IMR-90 (cell line): ENCODE results near the gene PMP22. TPM values are rescaled to one million over a fixed set of nuclear protein-coding genes. Genes with fewer than 3 reads are reported as not detected.

Source experiments
- ATAC-seq: fragments of 200-7000 bp; cut with Tn5 transposase; 2 replicates; pipeline ENCODE4 v1.9.1; 2020; ENCODE audit warnings: low read depth, mild to moderate bottlenecking, moderate library complexity
- BruUV-seq: library from RNA; stranded (reverse); fragments of 400-500 nt; replicated peaks from 2 replicates; lab custom pipeline; 2021; lab: Mats Ljungman, UMichigan
- CTCF ChIA-PET: fragments of 300-600 bp; formaldehyde crosslinking; extraction: SDS; loops from one replicate; lab custom pipeline; 2021; ENCODE audit warnings: antibody characterized with exemption; lab: Yijun Ruan, JAX
- POLR2A ChIA-PET: fragments of 300-600 bp; sonication (Branson Sonifier 250); formaldehyde crosslinking; loops from one replicate; lab custom pipeline; 2022; ENCODE audit warnings: antibody characterized with exemption; ENCODE audit not compliant: unreplicated experiment; lab: Charles Lee
- DNase-seq: peaks from one replicate; pipeline ENCODE4 v3.0.0; 2013
- H2AFZ ChIP-seq: replicated peaks from 2 replicates; pipeline ENCODE3; 2013; ENCODE audit warnings: low read length, mild to moderate bottlenecking; ENCODE audit not compliant: poor library complexity
- H2AK5ac ChIP-seq: 2 replicates; pipeline ENCODE4 v1.6.1; 2013; ENCODE audit warnings: low read depth, low read length, inconsistent platforms
- H2AK9ac ChIP-seq: replicated peaks from 2 replicates; pipeline ENCODE3; 2013; ENCODE audit warnings: mild to moderate bottlenecking, low read depth, low read length, moderate library complexity; ENCODE audit not compliant: poor library complexity
- H2BK120ac ChIP-seq: 2 replicates; pipeline ENCODE4 v1.6.1; 2013; ENCODE audit warnings: low read depth, low read length, inconsistent platforms
- H2BK15ac ChIP-seq: 3 replicates; pipeline ENCODE4 v1.6.1; 2013; ENCODE audit warnings: low read depth, low read length, inconsistent platforms
- H2BK20ac ChIP-seq: 2 replicates; pipeline ENCODE4 v1.6.1; 2013; ENCODE audit warnings: low read depth, mild to moderate bottlenecking, inconsistent platforms, low read length, moderate library complexity
- H2BK5ac ChIP-seq: 2 replicates; pipeline ENCODE4 v1.6.1; 2013; ENCODE audit warnings: mild to moderate bottlenecking, low read depth, low read length, inconsistent platforms; ENCODE audit not compliant: poor library complexity, severe bottlenecking
- H3K14ac ChIP-seq: replicated peaks from 2 replicates; pipeline ENCODE4 v1.6.1; 2013; ENCODE audit warnings: low read depth, low read length, inconsistent platforms
- H3K18ac ChIP-seq: 2 replicates; pipeline ENCODE4 v1.6.1; 2013; ENCODE audit warnings: low read depth, low read length, control low read depth
- H3K23ac ChIP-seq: 2 replicates; pipeline ENCODE4 v1.6.1; 2013; ENCODE audit warnings: low read depth, low read length, inconsistent platforms
- H3K27ac ChIP-seq: 2 replicates; pipeline ENCODE4 v1.5.1; 2013; ENCODE audit warnings: mild to moderate bottlenecking, control low read depth, low read length; ENCODE audit not compliant: insufficient read depth
- H3K27me3 ChIP-seq: 2 replicates; pipeline ENCODE4 v1.6.1; 2013; ENCODE audit warnings: low read length; ENCODE audit not compliant: control insufficient read depth, insufficient read depth
- H3K36me3 ChIP-seq: 2 replicates; pipeline ENCODE4 v1.6.1; 2013; ENCODE audit warnings: low read length, mixed read lengths; ENCODE audit not compliant: control insufficient read depth, insufficient read depth
- H3K4ac ChIP-seq: 2 replicates; pipeline ENCODE4 v1.6.1; 2013; ENCODE audit warnings: low read depth, low read length, inconsistent platforms
- H3K4me1 ChIP-seq: 2 replicates; pipeline ENCODE4 v1.6.1; 2013; ENCODE audit warnings: low read length, mixed read lengths; ENCODE audit not compliant: control insufficient read depth, insufficient read depth
- H3K4me2 ChIP-seq: 2 replicates; pipeline ENCODE4 v1.6.1; 2013; ENCODE audit warnings: low read depth, mild to moderate bottlenecking, control low read depth, low read length, moderate library complexity
- H3K4me3 ChIP-seq: 2 replicates; pipeline ENCODE4 v1.5.1; 2013; ENCODE audit warnings: low read depth, mild to moderate bottlenecking, control low read depth, low read length, moderate library complexity; ENCODE audit not compliant: insufficient read depth
- H3K56ac ChIP-seq: 2 replicates; pipeline ENCODE4 v1.6.1; 2013; ENCODE audit warnings: low read length, inconsistent platforms; ENCODE audit not compliant: insufficient read depth; ENCODE audit errors: extremely low read depth
- H3K79me1 ChIP-seq, 2 experiments: 2 replicates each; pipeline ENCODE4 v1.6.1; 2013; ENCODE audit warnings: low read length in 2 of 2, inconsistent platforms in 1 of 2, low read depth in 1 of 2
- H3K9ac ChIP-seq: 2 replicates; pipeline ENCODE4 v1.6.1; 2013; ENCODE audit warnings: low read depth, low read length, control low read depth
- H3K9me1 ChIP-seq: 2 replicates; pipeline ENCODE4 v1.6.1; 2013; ENCODE audit warnings: low read length, inconsistent platforms; ENCODE audit not compliant: insufficient read depth
- H3K9me3 ChIP-seq: 2 replicates; pipeline ENCODE4 v1.6.1; 2013; ENCODE audit warnings: low read length; ENCODE audit not compliant: control insufficient read depth, insufficient read depth
- H4K20me1 ChIP-seq: 2 replicates; pipeline ENCODE4 v1.6.1; 2013; ENCODE audit warnings: low read length, inconsistent platforms; ENCODE audit not compliant: insufficient read depth
- H4K5ac ChIP-seq: 2 replicates; pipeline ENCODE4 v1.6.1; 2013; ENCODE audit warnings: mild to moderate bottlenecking, low read depth, low read length, control low read depth
- H4K8ac ChIP-seq, 2 experiments: 2 replicates each; pipeline ENCODE4 v1.6.1; 2013; ENCODE audit warnings: low read depth in 2 of 2, low read length in 2 of 2, control low read depth in 1 of 2, inconsistent platforms in 1 of 2
- H4K91ac ChIP-seq: 2 replicates; pipeline ENCODE4 v1.6.1; 2013; ENCODE audit warnings: low read depth, low read length, inconsistent platforms; ENCODE audit not compliant: insufficient read depth
- CEBPB ChIP-seq: IDR thresholded peaks from 2 replicates; pipeline ENCODE4 v1.6.1; 2012; ENCODE audit warnings: low read depth, low read length, improper control_type of control experiment
- CHD1 ChIP-seq: IDR thresholded peaks from 2 replicates; pipeline ENCODE4 v1.6.1; 2012; ENCODE audit warnings: low read depth, low read length, improper control_type of control experiment
- FOS ChIP-seq: fragments of 150-350 bp; IDR thresholded peaks from 2 replicates; pipeline ENCODE4 v1.6.1; 2016; ENCODE audit warnings: low read depth, low read length
- MXI1 ChIP-seq: IDR thresholded peaks from 2 replicates; pipeline ENCODE4 v1.6.1; 2012; ENCODE audit warnings: low read depth, mild to moderate bottlenecking, low read length, moderate library complexity, borderline replicate concordance
- NFE2L2 ChIP-seq: fragments of 150-350 bp; IDR thresholded peaks from 2 replicates; pipeline ENCODE4 v1.6.1; 2016; ENCODE audit warnings: low read depth, mild to moderate bottlenecking, low read length
- RAD21 ChIP-seq: IDR thresholded peaks from 2 replicates; pipeline ENCODE4 v1.6.1; 2012; ENCODE audit warnings: low read length, improper control_type of control experiment
- RCOR1 ChIP-seq: IDR thresholded peaks from 2 replicates; pipeline ENCODE4 v1.6.1; 2012; ENCODE audit warnings: mild to moderate bottlenecking, low read length, improper control_type of control experiment; ENCODE audit not compliant: insufficient replicate concordance
- WGBS, 2 experiments: methylation state at CpG; one replicate each; pipeline versions ENCODE4 v1.1.5 to v1.1.7; 2013; ENCODE audit warnings: missing lambda C conversion rate in 2 of 2; ENCODE audit not compliant: insufficient read length in 1 of 2; ENCODE audit errors: extremely low coverage in 2 of 2; 5-methylcytosine and 5-hydroxymethylcytosine counted together
- dilution Hi-C: fragments of 300-500 bp; cut with HindIII; formaldehyde crosslinking; loops from one replicate; pipeline ENCODE4 v1.14.3; 2018; ENCODE audit warnings: low sequenced_read_pairs; ENCODE audit not compliant: unreplicated experiment
- in situ Hi-C: fragments of 300-500 bp; cut with MboI; formaldehyde crosslinking; loops from 3 replicates; pipeline ENCODE4 v1.14.3; 2019; ENCODE audit warnings: low sequenced_read_pairs, inconsistent platforms, mixed read lengths
- intact Hi-C: fragments of 100-400 bp; cut with micrococcal nuclease; formaldehyde crosslinking; loops from 2 replicates; pipeline ENCODE4 v1.10.0; 2022
- polyA plus RNA-seq, 3 experiments: library from polyadenylated mRNA; depleted of rRNA; stranded (reverse); fragments of >200 nt; gene quantifications; 2 replicates each; pipeline ENCODE4 v1.2.3, GENCODE V29; 2012; ENCODE audit warnings: low replicate concordance in 1 of 3
- total RNA-seq: library from RNA; depleted of rRNA; stranded (reverse); fragments of >200 nt; gene quantifications from 2 replicates; pipeline ENCODE4 v1.2.3, GENCODE V29; 2012

Gene PMP22
- total and polyA plus RNA-seq, 2 of the 4 experiments (the other 2 are of a cell fraction), result 33.5 to 72.8 TPM

DNA sequence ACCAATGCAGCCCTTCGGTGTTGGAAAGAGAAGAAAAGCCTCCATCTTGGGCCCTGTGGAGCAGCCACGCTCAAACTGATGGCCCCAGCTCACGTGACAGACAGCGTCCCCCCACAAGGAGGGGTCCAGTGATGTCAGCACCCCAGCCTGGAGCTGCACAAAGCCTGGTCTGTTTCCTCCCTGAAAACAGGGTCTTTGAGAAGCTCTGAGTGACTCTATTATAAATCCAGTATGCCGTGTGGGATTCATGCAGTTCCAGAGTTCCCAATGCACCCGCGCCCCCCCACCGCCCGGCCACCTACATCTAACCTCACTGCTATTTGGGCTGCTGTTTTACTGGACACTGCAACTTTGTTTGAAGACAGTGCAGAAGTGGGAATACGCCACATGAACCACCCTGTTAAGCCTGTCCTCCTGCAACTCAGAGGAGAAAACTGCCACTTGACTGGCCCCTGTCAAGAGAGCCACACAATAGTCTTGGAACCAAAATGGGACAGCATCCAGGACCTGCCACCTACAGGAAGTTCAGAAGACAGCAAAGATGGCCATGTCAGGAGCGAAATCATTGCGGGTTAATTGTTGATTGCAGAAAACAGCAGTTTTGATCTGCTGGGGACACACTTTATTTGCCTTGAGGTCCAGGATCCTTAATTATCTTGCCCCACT is 33.1 kb downstream of the PMP22 start:
- Histone ChIP-seq H2BK20ac (no peak overlapping the region), H4K8ac (no peak overlapping the region), H3K4me1 (peaks cover 5% of the 10 kb centered on the region), H2BK120ac (no peak overlapping the region), H3K23ac (no peak overlapping the region), H3K56ac (no peak overlapping the region), H3K9me3 (no peaks in the 10 kb centered on the region), H2BK5ac (no peak overlapping the region), H3K4ac (no peak overlapping the region), H2AK5ac (no peak overlapping the region), H3K14ac (no peak overlapping the region), H3K18ac (no peak overlapping the region), H2BK15ac (no peak overlapping the region), H3K36me3 (peaks cover 65% of the 10 kb centered on the region), H4K20me1 (peaks cover 19% of the 10 kb centered on the region; the same call in 1 of the 2 replicates), H3K4me2 (no peak overlapping the region), H3K27me3 (no peaks in the 10 kb centered on the region), H3K4me3 (no peak overlapping the region), H2AFZ (no peak overlapping the region), H3K9me1 (peaks cover 8% of the 10 kb centered on the region; the same call in 1 of the 2 replicates), H3K27ac (no peak overlapping the region), H4K5ac (no peak overlapping the region), H3K79me1 (peaks cover 0 to 38% of the 10 kb centered on the region in 2 experiments; a peak in 1 of 4 replicates), H3K9ac (no peak overlapping the region), H4K91ac (no peak overlapping the region), H2AK9ac (no peak overlapping the region)
- no peak for DNase-seq
- TF ChIP-seq MXI1, result no peak
- TF ChIP-seq FOS, result no peak
- TF ChIP-seq NFE2L2, result no peak
- no peak for TF ChIP-seq CHD1
- no peak for TF ChIP-seq RAD21
- TF ChIP-seq CEBPB, result no peak
- no peak for TF ChIP-seq RCOR1
- WGBS, 2 experiments, result 81% methylated on average over 8 of the region's 12 CpGs; no CpG with 5 or more reads in 1 of the 2 experiments
- no TSS peak for BruUV-seq
- ChIA-PET POLR2A (no interaction called here), CTCF (interaction anchor here (1.7 kb wide), 1 partner anchor 25 kb away, joined by 4 read pairs; no protein-coding TSS in a partner anchor)
- intact Hi-C loops, result no loop called here
- ATAC-seq, result no peak
- in situ Hi-C loops, result no loop called here
- dilution Hi-C loops, result no loop called here
